ENCODE data around the gene TBC1D16. TPM values are rescaled to one million over a fixed set of nuclear protein-coding genes. Genes with fewer than 3 reads are reported as not detected.

The TBC1D16 gene
- total and polyA plus RNA-seq, 11 donors, result 5.3 to 22.1 (median 17.4) TPM

DNA sequence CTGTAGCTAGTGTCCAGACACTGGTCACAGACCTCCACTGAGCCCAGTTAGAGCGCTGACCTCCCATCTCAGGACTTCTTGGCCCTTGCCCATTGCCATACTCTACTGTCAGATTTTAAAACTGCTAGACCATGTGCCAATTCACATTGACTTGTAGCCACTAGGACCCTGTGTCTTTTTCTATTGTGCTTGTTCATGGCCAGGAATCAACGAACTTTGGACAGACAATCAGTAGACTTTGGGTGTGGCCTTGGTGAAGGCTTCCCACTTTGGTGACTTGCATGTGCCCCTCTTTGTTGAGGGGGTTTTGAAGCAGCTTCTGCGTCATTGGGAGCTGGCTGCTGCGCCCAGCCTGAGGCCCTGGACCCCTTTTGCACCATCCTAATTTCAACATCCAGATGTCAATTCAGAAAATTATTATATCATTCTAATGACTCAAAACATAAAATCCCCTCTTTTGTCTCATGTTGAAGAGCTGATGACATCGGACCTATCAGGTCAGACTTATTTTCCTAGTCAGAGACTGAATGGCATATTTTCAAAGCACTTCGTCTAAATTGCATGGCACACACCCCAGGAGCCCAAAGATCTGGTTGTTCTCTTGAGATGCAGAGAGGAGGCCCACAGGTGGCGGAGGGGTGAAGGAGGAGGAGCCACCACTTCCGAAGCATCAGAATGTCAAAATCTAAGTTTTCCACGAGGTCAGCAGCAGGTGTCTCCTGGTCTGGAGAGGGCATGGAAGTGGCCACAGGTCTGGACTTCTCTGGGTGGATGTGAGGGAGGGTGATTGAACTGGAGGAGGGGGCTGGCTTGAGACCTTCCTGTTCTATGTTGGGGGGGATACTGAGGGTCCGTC, 103.0 kb downstream of the TBC1D16 start:
- Histone ChIP-seq H3K27ac (no peak overlapping the region), H3K4me1 (peaks cover 0 to 31% (median 12%) of the 10 kb centered on the region in 12 donors), H3K4me3 (no peak overlapping the region), H3K9me3 (no peaks in the 10 kb centered on the region), H3K36me3 (no peaks in the 10 kb centered on the region), H3K27me3 (peaks cover 27 to 50% (median 35%) of the 10 kb centered on the region in 9 donors)
- TF ChIP-seq POLR2A (IDR thresholded peaks at IDR 0.05), result no peak
- TF ChIP-seq, protein P1, sequence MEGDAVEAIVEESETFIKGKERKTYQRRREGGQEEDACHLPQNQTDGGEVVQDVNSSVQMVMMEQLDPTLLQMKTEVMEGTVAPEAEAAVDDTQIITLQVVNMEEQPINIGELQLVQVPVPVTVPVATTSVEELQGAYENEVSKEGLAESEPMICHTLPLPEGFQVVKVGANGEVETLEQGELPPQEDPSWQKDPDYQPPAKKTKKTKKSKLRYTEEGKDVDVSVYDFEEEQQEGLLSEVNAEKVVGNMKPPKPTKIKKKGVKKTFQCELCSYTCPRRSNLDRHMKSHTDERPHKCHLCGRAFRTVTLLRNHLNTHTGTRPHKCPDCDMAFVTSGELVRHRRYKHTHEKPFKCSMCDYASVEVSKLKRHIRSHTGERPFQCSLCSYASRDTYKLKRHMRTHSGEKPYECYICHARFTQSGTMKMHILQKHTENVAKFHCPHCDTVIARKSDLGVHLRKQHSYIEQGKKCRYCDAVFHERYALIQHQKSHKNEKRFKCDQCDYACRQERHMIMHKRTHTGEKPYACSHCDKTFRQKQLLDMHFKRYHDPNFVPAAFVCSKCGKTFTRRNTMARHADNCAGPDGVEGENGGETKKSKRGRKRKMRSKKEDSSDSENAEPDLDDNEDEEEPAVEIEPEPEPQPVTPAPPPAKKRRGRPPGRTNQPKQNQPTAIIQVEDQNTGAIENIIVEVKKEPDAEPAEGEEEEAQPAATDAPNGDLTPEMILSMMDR (IDR thresholded peaks at IDR 0.05), result no peak
- no peak for DNase-seq
- WGBS, 4 donors, result 56 to 64% (median 57%) methylated on average over 10 of the region's 10 CpGs
- intact Hi-C loops (cut with DNase I), result no loop called here
- no peak for ATAC-seq

GRCh38 chr17:79931817-79932309, 103.8 kb downstream of the TBC1D16 start:
- Histone ChIP-seq H3K4me1 (peaks cover 0 to 23% (median 8%) of the 10 kb centered on the region in 12 donors), H3K36me3 (no peaks in the 10 kb centered on the region), H3K27ac (no peak overlapping the region), H3K27me3 (peaks cover 27 to 58% (median 36%) of the 10 kb centered on the region in 9 donors), H3K4me3 (no peak overlapping the region), H3K9me3 (no peaks in the 10 kb centered on the region)
- ATAC-seq (no peak), DNase-seq (no peak)
- intact Hi-C loops (cut with DNase I), result no loop called here
- 77 to 84% (median 81%) methylated on average over 9 to 10 of the region's 10 CpGs for whole genome bisulfite sequencing, 4 donors
- TF ChIP-seq, protein P1 (IDR thresholded peaks at IDR 0.05), result no peak
- no peak for TF ChIP-seq POLR2A (IDR thresholded peaks at IDR 0.05)

DNA sequence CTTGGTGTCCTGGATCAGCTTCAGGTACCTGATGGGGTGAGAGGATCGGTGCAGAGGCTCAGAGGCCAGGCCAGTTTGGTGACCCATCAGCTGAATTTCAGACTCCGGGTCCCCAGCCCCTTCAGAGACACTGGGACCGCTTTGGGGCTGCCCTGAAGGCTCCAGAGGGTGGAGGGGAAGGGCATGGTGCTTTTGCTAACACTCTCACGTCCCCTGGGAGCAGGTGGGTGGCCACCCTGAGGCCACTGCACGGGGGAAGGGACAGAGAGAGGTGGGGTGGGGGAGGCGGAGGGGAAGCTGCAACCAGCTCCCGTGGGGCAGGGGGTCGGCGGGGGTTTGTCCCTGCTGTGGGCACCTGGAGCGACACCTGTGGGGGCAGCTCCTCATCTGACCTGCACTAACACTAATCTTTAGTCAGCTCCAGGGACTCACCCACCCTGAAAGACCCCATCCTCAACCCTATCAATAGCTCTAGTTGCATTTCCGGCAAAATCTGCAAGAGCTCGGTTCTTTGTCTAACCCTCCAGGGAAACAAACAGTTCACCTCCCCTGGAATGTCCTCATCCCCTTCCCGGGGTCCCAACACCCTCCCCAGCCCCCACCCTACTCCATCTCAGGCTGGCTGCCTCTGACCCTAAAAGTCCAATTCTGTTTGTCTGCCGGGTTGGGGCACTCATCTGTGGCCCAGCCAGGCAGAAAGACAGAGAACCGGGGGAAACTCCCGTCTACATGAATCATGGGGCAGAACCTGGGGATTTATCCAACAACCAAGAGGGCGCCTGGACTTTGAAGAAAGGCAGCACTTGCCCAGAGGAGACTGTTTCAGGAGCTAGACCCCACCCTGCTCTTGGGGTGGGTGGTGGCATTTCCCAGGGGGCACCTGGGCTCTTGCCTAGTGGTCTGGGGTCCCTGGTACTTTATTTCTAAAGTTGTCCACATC, 104.5 kb downstream of the TBC1D16 start:
- peaks cover 27 to 65% (median 36%) of the 10 kb centered on the region in 9 donors for H3K27me3 ChIP-seq
- no peak for ATAC-seq

More for the DNA sequence above, 104.5 kb downstream of the TBC1D16 start:
- Histone ChIP-seq H3K4me1 (peaks cover 0 to 18% (median 8%) of the 10 kb centered on the region in 12 donors), H3K27ac (no peak overlapping the region), H3K4me3 (no peak overlapping the region), H3K36me3 (no peaks in the 10 kb centered on the region), H3K9me3 (no peaks in the 10 kb centered on the region)
- TF ChIP-seq POLR2A (IDR thresholded peaks at IDR 0.05), result no peak
- TF ChIP-seq, protein P1 (IDR thresholded peaks at IDR 0.05), result no peak
- 16 to 21% (median 19%) methylated on average over 12 to 17 of the region's 17 CpGs for WGBS, 4 donors
- intact Hi-C loops (cut with DNase I), result no loop called here
- DNase-seq, result no peak
